CD4-positive, CD25-positive, alpha-beta regulatory T cell (primary cell): Measurements from ENCODE around the gene SRRM1. TPM values are rescaled to one million over a fixed set of nuclear protein-coding genes. Genes with fewer than 3 reads are reported as not detected.
"Not testable (repeated sequence)": the region's sequence is repeated elsewhere in the genome, so short reads cannot be mapped to it uniquely, and the experiment has no call there.

Experiments used
- ATAC-seq, 2 donors: fragments of 150-1000 bp; cut with Tn5 transposase; one replicate each; pipeline ENCODE4 v1.10.0; 2021; ENCODE audit warnings: low read depth in 2 of 2, moderate number of reproducible peaks in 2 of 2, moderate library complexity in 1 of 2
- DNase-seq, 3 donors: peaks; one replicate each; pipeline versions ENCODE4 v3.0.0 to v3.0.0-alpha.2; 2012 to 2022; ENCODE audit warnings: mixed read lengths in 1 of 3
- H3K27ac ChIP-seq: one replicate; pipeline ENCODE4 v1.7.0; 2013; ENCODE audit warnings: mild to moderate bottlenecking, low read length; ENCODE audit not compliant: insufficient read depth, poor library complexity, severe bottlenecking
- H3K27me3 ChIP-seq: one replicate; pipeline ENCODE4 v1.7.0; 2013; ENCODE audit warnings: low read length; ENCODE audit not compliant: control insufficient read depth, insufficient read depth
- H3K36me3 ChIP-seq: one replicate; pipeline ENCODE4 v1.7.0; 2013; ENCODE audit warnings: mild to moderate bottlenecking, low read length, moderate library complexity; ENCODE audit not compliant: control insufficient read depth, insufficient read depth
- H3K4me1 ChIP-seq: 2 replicates; pipeline ENCODE4 v1.7.0; 2013; ENCODE audit warnings: mild to moderate bottlenecking, low read length; ENCODE audit not compliant: insufficient read depth, control insufficient read depth, poor library complexity, severe bottlenecking
- H3K4me3 ChIP-seq: one replicate; pipeline ENCODE4 v1.7.0; 2013; ENCODE audit warnings: low read depth, mild to moderate bottlenecking, low read length, moderate library complexity
- H3K9me3 ChIP-seq, 2 experiments: 1 replicate in 1 of 2; 2 replicates in 1 of 2; pipeline ENCODE4 v1.7.0; 2013; ENCODE audit warnings: low read length in 2 of 2, mild to moderate bottlenecking in 1 of 2, moderate library complexity in 1 of 2; ENCODE audit not compliant: control insufficient read depth in 2 of 2
- H3K27ac Mint-ChIP-seq, 3 donors: one replicate each; pipeline ENCODE4 v1.8.0; 2020 to 2022; ENCODE audit warnings: mild to moderate bottlenecking in 3 of 3, mixed read lengths in 3 of 3, moderate library complexity in 2 of 3
- H3K27me3 Mint-ChIP-seq: one replicate; pipeline ENCODE4 v1.8.0; 2022; ENCODE audit warnings: mild to moderate bottlenecking, mixed read lengths
- H3K36me3 Mint-ChIP-seq: one replicate; pipeline ENCODE4 v1.8.0; 2020; ENCODE audit warnings: mixed read lengths
- H3K4me1 Mint-ChIP-seq, 4 donors: one replicate each; pipeline ENCODE4 v1.8.0; 2020 to 2022; ENCODE audit warnings: mixed read lengths in 4 of 4, mild to moderate bottlenecking in 1 of 4
- H3K4me3 Mint-ChIP-seq, 4 donors: one replicate each; pipeline ENCODE4 v1.8.0; 2020 to 2022; ENCODE audit warnings: mild to moderate bottlenecking in 4 of 4, mixed read lengths in 4 of 4, moderate library complexity in 3 of 4
- H3K9me3 Mint-ChIP-seq, 7 donors: one replicate each; pipeline ENCODE4 v1.8.0; 2020 to 2022; ENCODE audit warnings: mixed read lengths in 7 of 7, mild to moderate bottlenecking in 3 of 7, moderate library complexity in 2 of 7
- polyA plus RNA-seq, 4 donors: library from polyadenylated mRNA; unstranded; fragments of 300-500 nt; fragmentation: Illumina TruSeq; gene quantifications; one replicate each; pipeline ENCODE4 v1.2.3, GENCODE V29; 2021
- total RNA-seq: library from RNA; stranded (reverse); gene quantifications from one replicate; pipeline ENCODE4 v1.2.3, GENCODE V29; 2022

The SRRM1 gene
- total and polyA plus RNA-seq, 5 donors from 2014 or later, result 85.5 to 284 (median 94.4) TPM

DNA sequence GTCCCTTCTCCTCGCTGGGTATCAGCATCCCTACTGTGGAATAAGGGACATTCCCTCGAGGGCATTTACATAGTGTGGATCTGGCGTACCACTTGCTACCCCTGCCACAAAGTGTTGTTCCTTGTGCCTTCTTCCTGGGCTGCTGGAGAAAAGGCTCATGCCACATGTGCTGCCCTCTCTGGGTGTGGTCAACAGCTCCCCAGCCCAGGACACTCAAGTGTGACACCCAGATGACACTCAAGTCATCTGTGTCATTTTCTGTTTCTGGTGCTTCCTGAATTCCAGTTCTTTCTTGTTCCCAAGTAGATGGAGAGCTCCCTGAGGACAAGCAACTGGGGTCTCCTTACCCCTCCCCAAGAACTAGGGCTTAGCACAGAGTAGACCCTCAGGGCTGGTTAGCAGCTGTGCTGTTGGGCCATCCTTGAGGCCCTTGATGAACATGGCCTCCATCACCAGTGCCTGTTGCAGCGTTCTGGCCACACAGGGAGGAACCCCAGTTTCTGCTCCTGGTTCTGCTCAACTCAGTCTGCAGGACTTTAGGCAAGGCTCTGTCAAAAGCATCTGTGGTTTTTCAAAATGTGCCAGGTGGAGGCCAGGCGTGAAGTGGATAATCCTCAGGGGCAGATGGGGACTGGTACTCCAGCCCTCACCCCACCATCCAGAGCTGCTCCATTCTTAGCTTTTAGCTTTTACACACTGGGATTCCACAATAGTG is 53.1 kb downstream of the SRRM1 start:
- Histone ChIP-seq H3K4me3 (no peak overlapping the region), H3K27ac (no peak overlapping the region), H3K9me3 (no peaks in the 10 kb centered on the region), H3K4me1 (peaks cover 3% of the 10 kb centered on the region), H3K27me3 (no peaks in the 10 kb centered on the region), H3K36me3 (no peaks in the 10 kb centered on the region)
- peaks cover 7% of the 10 kb centered on the region for H3K27me3 Mint-ChIP-seq
- peaks cover 0 to 6% (median 1%) of the 10 kb centered on the region in 4 donors for H3K4me1 Mint-ChIP-seq
- H3K36me3 Mint-ChIP-seq, result no peaks in the 10 kb centered on the region
- ATAC-seq (no peak), DNase-seq (no peak)
- H3K4me3 Mint-ChIP-seq, result no peak overlapping the region
- no peaks in the 10 kb centered on the region for H3K9me3 Mint-ChIP-seq
- H3K27ac Mint-ChIP-seq, result no peak overlapping the region

DNA sequence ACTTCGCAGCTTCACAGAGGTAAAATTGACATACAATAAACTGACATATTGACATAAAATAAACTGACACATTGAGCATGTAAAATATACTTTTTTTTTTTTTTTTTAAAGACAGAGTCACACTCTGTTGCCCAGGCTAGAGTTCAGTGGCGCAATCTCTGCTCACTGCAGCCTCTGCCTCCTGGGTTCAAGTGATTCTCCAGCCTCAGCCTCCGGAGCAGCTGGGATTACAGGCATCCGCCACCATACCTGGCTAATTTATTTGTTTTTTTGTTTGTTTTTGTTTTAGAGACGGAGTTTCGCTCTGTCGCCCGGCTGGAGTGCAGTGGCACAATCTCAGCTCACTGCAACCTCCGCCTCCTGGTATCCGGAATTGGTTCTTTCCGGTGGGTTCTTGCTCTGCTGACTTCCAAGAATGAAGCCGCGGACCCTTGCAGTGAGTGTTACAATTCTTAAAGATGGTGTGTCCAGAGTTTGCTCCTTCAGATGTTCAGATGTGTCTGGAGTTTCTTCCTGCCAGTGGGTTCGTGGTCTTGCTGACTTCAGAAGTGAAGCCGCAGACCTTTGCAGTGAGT is 53.7 kb downstream of the SRRM1 start:
- no peak for ATAC-seq
- Mint-ChIP-seq H3K27ac (peak overlapping the region in 1 of 3 donors; percentile 53), H3K9me3 (no peaks in the 10 kb centered on the region), H3K4me1 (peaks cover 0 to 6% (median 1%) of the 10 kb centered on the region in 4 donors), H3K27me3 (peaks cover 6% of the 10 kb centered on the region), H3K36me3 (no peaks in the 10 kb centered on the region), H3K4me3 (no peak overlapping the region)
- H3K9me3 ChIP-seq, result no peaks in the 10 kb centered on the region
- no peaks in the 10 kb centered on the region for H3K27me3 ChIP-seq
- no peak overlapping the region for H3K27ac ChIP-seq
- DNase-seq, result no peak
- H3K4me3 ChIP-seq, result no peak overlapping the region
- no peaks in the 10 kb centered on the region for H3K36me3 ChIP-seq
- peaks cover 3% of the 10 kb centered on the region for H3K4me1 ChIP-seq

DNA sequence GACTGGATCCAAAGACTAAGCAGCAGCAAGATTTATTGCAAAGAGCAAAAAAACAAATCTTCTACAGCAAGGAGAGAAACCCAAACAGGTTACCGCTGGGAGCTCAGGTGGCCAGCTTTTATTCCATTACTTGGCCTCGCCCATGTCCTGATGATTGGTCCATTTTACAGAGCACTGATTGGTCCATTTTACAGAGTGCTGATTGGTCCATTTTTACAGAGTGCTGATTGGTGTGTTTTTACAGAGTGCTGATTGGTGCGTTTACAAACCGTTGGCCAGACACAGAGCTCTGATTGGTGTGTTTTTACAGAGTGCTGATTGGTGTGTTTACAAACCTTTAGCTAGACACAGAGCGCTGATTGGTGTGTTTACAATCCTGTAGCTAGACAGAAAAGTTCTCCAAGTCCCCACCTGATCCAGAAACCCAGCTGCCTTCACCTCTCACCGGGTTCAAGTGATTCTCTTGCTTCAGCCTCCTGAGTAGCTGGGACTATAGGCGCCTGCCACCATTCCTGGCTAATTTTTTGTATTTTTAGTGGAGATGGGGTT is 54.4 kb downstream of the SRRM1 start:
- H3K9me3 Mint-ChIP-seq, H3K4me3 Mint-ChIP-seq, H3K36me3 ChIP-seq, ATAC-seq, H3K27ac Mint-ChIP-seq, H3K4me1 Mint-ChIP-seq, H3K9me3 ChIP-seq, H3K27ac ChIP-seq, H3K27me3 ChIP-seq, H3K4me3 ChIP-seq, DNase-seq, H3K36me3 Mint-ChIP-seq, H3K4me1 ChIP-seq, H3K27me3 Mint-ChIP-seq: not testable (repeated sequence)

DNA sequence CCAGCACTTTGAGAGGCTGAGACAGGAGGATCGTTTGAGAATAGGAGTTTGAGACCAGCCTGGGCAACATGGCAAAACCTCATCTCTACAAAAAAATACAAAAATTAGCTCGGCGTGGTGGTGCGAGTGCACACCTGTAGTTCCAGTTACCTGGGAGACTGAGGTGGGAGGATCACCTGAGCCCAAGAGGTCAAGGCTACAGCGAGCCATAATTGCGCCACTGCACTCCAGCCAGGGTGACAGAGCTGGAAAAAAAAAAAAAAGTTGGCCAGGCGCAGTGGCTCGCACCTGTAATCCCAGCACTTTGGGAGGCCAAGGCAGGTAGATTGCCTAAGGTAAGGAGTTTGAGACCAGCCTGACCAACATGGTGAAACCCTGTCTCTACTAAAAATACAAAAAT is 55.2 kb downstream of the SRRM1 start:
- H3K9me3 Mint-ChIP-seq, DNase-seq, H3K36me3 Mint-ChIP-seq, H3K27ac ChIP-seq, H3K36me3 ChIP-seq, H3K27ac Mint-ChIP-seq, H3K9me3 ChIP-seq, H3K4me3 Mint-ChIP-seq, H3K4me1 Mint-ChIP-seq, H3K4me3 ChIP-seq, H3K4me1 ChIP-seq, ATAC-seq, H3K27me3 Mint-ChIP-seq, H3K27me3 ChIP-seq: not testable (repeated sequence)

DNA sequence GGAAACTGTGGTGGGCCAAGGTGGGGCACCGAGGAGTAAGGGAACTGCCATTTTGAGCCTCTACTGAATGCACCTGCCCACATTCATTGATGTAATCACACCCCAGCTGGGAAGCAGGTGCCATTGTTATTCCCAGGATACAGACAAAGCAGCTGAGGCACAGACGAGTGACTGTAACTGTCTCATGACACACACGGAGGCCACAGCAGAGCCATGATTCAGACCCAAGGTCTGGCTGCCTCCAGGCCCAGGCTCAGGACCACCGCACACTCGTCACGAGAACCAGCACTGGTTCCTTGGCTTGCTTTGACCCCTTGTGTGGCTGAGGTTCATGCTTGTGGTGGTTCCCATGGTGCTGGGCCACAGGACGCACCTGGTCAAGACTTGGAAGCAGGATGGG is 56.5 kb downstream of the SRRM1 start:
- no peaks in the 10 kb centered on the region for H3K9me3 Mint-ChIP-seq
- H3K36me3 Mint-ChIP-seq, result no peaks in the 10 kb centered on the region
- DNase-seq (no peak), ATAC-seq (no peak)
- peaks cover 10% of the 10 kb centered on the region for H3K27me3 Mint-ChIP-seq
- H3K27me3 ChIP-seq, result no peaks in the 10 kb centered on the region
- no peak overlapping the region for H3K4me3 Mint-ChIP-seq
- peaks cover 0 to 6% (median 0%) of the 10 kb centered on the region in 4 donors for H3K4me1 Mint-ChIP-seq
- H3K27ac Mint-ChIP-seq, result no peak overlapping the region
- peaks cover 3% of the 10 kb centered on the region for H3K4me1 ChIP-seq
- H3K9me3 ChIP-seq, result no peaks in the 10 kb centered on the region
- no peak overlapping the region for H3K27ac ChIP-seq
- no peaks in the 10 kb centered on the region for H3K36me3 ChIP-seq
- no peak overlapping the region for H3K4me3 ChIP-seq

DNA sequence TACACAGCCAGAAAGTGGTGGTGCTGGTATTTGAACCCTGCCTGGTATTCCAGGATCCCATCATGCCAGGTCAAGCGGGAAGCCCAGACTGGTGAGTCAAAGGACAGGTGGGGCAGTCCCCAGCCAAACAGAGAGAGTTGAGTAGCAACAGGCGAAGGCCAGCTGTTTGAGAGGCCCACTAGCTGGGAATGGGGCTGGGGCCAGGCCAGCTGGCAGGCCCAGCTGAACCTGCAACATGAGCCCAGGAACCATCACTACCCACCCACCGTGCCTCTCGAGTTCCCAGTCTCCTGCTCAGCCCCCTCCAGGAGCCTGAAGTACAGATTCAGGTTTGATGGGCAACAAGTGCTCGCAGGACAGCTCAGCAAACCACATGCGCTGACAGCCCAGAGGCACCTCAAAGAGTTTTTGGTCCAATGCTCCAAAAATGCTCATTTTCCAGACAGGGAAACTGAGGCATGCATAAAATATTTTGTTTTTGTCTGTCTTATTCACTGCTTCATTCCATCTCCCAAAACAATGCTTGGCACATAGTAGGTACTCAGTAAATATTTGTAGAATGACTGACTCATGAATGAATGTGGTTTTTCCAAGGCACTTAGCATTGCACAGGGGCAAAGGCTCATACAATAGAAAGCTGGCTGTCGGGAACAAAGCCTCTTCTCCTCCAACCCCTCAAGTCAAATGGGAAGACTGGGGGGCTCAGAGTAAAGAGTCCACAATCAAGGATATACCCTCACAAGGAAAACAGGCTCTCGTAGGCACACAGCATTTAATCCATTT is 59.6 kb downstream of the SRRM1 start:
- Mint-ChIP-seq H3K4me1 (peaks cover 0 to 5% (median under 1%) of the 10 kb centered on the region in 4 donors), H3K36me3 (no peaks in the 10 kb centered on the region)

DNA sequence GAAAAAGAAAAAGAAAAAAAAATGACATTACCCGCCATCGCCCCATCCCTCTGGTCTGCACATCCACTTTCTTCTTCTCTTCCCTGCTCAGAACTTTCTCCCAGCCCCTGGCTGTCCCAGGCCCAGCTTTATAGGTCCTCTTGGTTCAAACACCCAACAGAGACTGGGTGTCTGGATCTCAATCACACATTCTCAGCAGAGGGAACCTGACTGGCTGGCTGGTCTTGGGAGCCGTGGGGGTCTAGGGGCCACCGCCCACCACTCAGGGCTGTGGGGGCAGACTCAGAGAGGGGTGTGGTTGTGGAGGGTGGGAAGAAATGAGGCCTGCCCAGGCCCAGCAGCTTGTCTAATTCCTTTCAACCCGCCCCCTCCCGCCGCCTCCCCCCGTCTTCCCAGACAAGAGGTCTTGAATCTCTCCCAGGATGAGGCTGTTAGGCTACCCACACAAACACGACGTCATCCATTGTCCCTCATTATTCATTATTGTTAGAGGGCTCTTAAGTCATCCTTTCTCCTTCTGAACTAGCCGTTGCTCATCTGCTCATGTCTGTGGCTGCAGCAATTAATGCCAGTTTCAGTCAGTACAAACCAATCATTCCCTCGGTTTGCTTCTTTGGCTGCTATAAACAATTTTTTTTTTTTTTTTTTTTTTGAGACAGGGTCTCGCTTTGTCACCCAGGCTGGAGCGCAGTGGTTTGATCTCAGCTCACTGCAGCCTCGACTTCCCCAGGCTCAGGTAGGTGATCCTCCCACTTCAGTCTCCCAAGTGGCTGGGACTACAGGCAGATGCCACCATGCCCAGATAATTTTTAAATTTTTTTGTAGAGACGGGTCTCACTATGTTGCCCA is 61.5 kb downstream of the SRRM1 start:
- no peak overlapping the region for H3K4me3 ChIP-seq
- H3K9me3 Mint-ChIP-seq, result no peaks in the 10 kb centered on the region
- DNase-seq (no peak), ATAC-seq (no peak)
- peaks cover 5% of the 10 kb centered on the region for H3K27me3 Mint-ChIP-seq
- peaks cover 0 to 5% (median under 1%) of the 10 kb centered on the region in 4 donors for H3K4me1 Mint-ChIP-seq
- H3K4me3 Mint-ChIP-seq, result peak overlapping the region in 1 of 4 donors; percentile 15
- H3K27ac ChIP-seq, result no peak overlapping the region
- H3K36me3 ChIP-seq, result no peaks in the 10 kb centered on the region
- no peak overlapping the region for H3K27ac Mint-ChIP-seq
- H3K4me1 ChIP-seq, result no peaks in the 10 kb centered on the region
- no peaks in the 10 kb centered on the region for H3K9me3 ChIP-seq
- H3K27me3 ChIP-seq, result no peaks in the 10 kb centered on the region
- no peaks in the 10 kb centered on the region for H3K36me3 Mint-ChIP-seq

More for the DNA sequence above, 59.6 kb downstream of the SRRM1 start:
- no peak overlapping the region for H3K27ac Mint-ChIP-seq
- H3K4me1 ChIP-seq, result no peaks in the 10 kb centered on the region
- H3K4me3 ChIP-seq, result no peak overlapping the region
- no peak overlapping the region for H3K27ac ChIP-seq
- no peak for ATAC-seq
- H3K9me3 ChIP-seq, result no peaks in the 10 kb centered on the region
- no peaks in the 10 kb centered on the region for H3K27me3 ChIP-seq
- DNase-seq, result no peak
- H3K27me3 Mint-ChIP-seq, result peaks cover 5% of the 10 kb centered on the region
- no peak overlapping the region for H3K4me3 Mint-ChIP-seq
- no peaks in the 10 kb centered on the region for H3K36me3 ChIP-seq
- no peaks in the 10 kb centered on the region for H3K9me3 Mint-ChIP-seq
